ENCODE data around the gene CACNA1B. TPM values are rescaled to one million over a fixed set of nuclear protein-coding genes. Genes with fewer than 3 reads are reported as not detected.

Gene CACNA1B
- total RNA-seq, 2 donors from 2014 or later = 0.19 to 0.42 TPM

DNA sequence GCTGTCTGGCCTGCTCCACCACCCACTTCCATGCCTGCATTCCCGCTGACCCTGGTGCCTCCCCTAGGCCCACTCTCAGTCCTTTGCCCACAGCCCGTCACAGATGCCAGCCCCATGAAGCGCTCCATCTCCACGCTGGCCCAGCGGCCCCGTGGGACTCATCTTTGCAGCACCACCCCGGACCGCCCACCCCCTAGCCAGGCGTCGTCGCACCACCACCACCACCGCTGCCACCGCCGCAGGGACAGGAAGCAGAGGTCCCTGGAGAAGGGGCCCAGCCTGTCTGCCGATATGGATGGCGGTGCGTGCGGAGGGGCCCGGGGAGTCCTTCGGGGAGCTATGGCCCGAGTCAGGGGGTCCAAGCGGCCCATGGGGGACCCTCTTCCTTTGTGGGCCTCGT, 242.5 kb downstream of the CACNA1B start:
- no peak overlapping the region for H3K4me3 ChIP-seq
- no peaks in the 10 kb centered on the region for H3K4me1 ChIP-seq
- H3K27me3 ChIP-seq = no peaks in the 10 kb centered on the region
- intact Hi-C loops (cut with DNase I) = no loop called here
- no peak overlapping the region for H3K27ac ChIP-seq
- no peaks in the 10 kb centered on the region for H3K36me3 ChIP-seq
- TF ChIP-seq, protein P1, sequence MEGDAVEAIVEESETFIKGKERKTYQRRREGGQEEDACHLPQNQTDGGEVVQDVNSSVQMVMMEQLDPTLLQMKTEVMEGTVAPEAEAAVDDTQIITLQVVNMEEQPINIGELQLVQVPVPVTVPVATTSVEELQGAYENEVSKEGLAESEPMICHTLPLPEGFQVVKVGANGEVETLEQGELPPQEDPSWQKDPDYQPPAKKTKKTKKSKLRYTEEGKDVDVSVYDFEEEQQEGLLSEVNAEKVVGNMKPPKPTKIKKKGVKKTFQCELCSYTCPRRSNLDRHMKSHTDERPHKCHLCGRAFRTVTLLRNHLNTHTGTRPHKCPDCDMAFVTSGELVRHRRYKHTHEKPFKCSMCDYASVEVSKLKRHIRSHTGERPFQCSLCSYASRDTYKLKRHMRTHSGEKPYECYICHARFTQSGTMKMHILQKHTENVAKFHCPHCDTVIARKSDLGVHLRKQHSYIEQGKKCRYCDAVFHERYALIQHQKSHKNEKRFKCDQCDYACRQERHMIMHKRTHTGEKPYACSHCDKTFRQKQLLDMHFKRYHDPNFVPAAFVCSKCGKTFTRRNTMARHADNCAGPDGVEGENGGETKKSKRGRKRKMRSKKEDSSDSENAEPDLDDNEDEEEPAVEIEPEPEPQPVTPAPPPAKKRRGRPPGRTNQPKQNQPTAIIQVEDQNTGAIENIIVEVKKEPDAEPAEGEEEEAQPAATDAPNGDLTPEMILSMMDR (IDR thresholded peaks at IDR 0.05) = no peak
- H3K9me3 ChIP-seq = no peaks in the 10 kb centered on the region
- no peak for DNase-seq
- H3K9ac ChIP-seq (ENCODE audit: low read depth in 2 of 2, low read length in 2 of 2) = no peak overlapping the region

GRCh38 chr9:138120511-138121437, 243.2 kb downstream of the CACNA1B start:
- Histone ChIP-seq H3K27ac (no peak overlapping the region), H3K4me1 (no peaks in the 10 kb centered on the region), H3K9me3 (no peaks in the 10 kb centered on the region), H3K4me3 (no peak overlapping the region), H3K27me3 (no peaks in the 10 kb centered on the region), H3K36me3 (no peaks in the 10 kb centered on the region), H3K9ac (ENCODE audit: low read depth in 2 of 2, low read length in 2 of 2) (no peak overlapping the region)
- intact Hi-C loops (cut with DNase I) = no loop called here
- TF ChIP-seq, protein P1 (IDR thresholded peaks at IDR 0.05) = no peak
- no peak for DNase-seq

DNA sequence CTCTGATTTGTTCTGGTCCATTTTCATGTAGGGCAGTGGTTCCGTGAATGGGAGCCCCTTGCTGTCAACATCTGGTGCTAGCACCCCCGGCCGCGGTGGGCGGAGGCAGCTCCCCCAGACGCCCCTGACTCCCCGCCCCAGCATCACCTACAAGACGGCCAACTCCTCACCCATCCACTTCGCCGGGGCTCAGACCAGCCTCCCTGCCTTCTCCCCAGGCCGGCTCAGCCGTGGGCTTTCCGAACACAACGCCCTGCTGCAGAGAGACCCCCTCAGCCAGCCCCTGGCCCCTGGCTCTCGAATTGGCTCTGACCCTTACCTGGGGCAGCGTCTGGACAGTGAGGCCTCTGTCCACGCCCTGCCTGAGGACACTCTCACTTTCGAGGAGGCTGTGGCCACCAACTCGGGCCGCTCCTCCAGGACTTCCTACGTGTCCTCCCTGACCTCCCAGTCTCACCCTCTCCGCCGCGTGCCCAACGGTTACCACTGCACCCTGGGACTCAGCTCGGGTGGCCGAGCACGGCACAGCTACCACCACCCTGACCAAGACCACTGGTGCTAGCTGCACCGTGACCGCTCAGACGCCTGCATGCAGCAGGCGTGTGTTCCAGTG, 244.0 kb downstream of the CACNA1B start:
- H3K4me1 ChIP-seq = no peaks in the 10 kb centered on the region
- no peak for DNase-seq
- H3K9me3 ChIP-seq = no peaks in the 10 kb centered on the region
- no peak overlapping the region for H3K4me3 ChIP-seq
- H3K27ac ChIP-seq = no peak overlapping the region
- intact Hi-C loops (cut with DNase I) = no loop called here
- H3K27me3 ChIP-seq = no peaks in the 10 kb centered on the region
- H3K9ac ChIP-seq (ENCODE audit: low read depth in 2 of 2, low read length in 2 of 2) = no peak overlapping the region
- no peaks in the 10 kb centered on the region for H3K36me3 ChIP-seq
- TF ChIP-seq, protein P1 (IDR thresholded peaks at IDR 0.05) = no peak

GRCh38 chr9:138122201-138122600, 244.6 kb downstream of the CACNA1B start:
- Histone ChIP-seq H3K9ac (ENCODE audit: low read depth in 2 of 2, low read length in 2 of 2) (no peak overlapping the region), H3K9me3 (no peaks in the 10 kb centered on the region), H3K4me3 (no peak overlapping the region), H3K36me3 (no peaks in the 10 kb centered on the region), H3K27me3 (no peaks in the 10 kb centered on the region), H3K27ac (no peak overlapping the region), H3K4me1 (no peaks in the 10 kb centered on the region)
- DNase-seq = no peak
- intact Hi-C loops (cut with DNase I) = no loop called here
- TF ChIP-seq, protein P1 (IDR thresholded peaks at IDR 0.05) = no peak

GRCh38 chr9:138122676-138123075, 245.1 kb downstream of the CACNA1B start:
- no peak overlapping the region for H3K27ac ChIP-seq
- no peak overlapping the region for H3K9ac ChIP-seq (ENCODE audit: low read depth in 2 of 2, low read length in 2 of 2)
- H3K27me3 ChIP-seq = no peaks in the 10 kb centered on the region
- DNase-seq = no peak
- H3K36me3 ChIP-seq = no peaks in the 10 kb centered on the region
- H3K9me3 ChIP-seq = no peaks in the 10 kb centered on the region
- TF ChIP-seq, protein P1 (IDR thresholded peaks at IDR 0.05) = no peak
- H3K4me3 ChIP-seq = no peak overlapping the region
- H3K4me1 ChIP-seq = no peaks in the 10 kb centered on the region
- intact Hi-C loops (cut with DNase I) = no loop called here

All from colonic mucosa (tissue), 4 donors.